Activated naive CD4-positive, alpha-beta T cell treated with anti-CD3 and anti-CD28 coated beads, Interleukin-2, amount 50 U/mL, for 24 hours (primary cell): ENCODE data around the gene SNED1.

ENCODE experiments used
- H3K27ac Mint-ChIP-seq: one replicate; pipeline ENCODE4 v1.8.0; 2021; ENCODE audit warnings: mild to moderate bottlenecking, mixed read lengths
- H3K27me3 Mint-ChIP-seq: one replicate; pipeline ENCODE4 v1.8.0; 2021; ENCODE audit warnings: mixed read lengths
- H3K36me3 Mint-ChIP-seq: one replicate; pipeline ENCODE4 v1.8.0; 2021; ENCODE audit warnings: mixed read lengths
- H3K4me1 Mint-ChIP-seq: one replicate; pipeline ENCODE4 v1.8.0; 2021; ENCODE audit warnings: mixed read lengths
- H3K4me3 Mint-ChIP-seq: one replicate; pipeline ENCODE4 v1.8.0; 2021; ENCODE audit warnings: mild to moderate bottlenecking, mixed read lengths
- H3K9me3 Mint-ChIP-seq: one replicate; pipeline ENCODE4 v1.8.0; 2021; ENCODE audit warnings: mixed read lengths

The SNED1 gene

DNA sequence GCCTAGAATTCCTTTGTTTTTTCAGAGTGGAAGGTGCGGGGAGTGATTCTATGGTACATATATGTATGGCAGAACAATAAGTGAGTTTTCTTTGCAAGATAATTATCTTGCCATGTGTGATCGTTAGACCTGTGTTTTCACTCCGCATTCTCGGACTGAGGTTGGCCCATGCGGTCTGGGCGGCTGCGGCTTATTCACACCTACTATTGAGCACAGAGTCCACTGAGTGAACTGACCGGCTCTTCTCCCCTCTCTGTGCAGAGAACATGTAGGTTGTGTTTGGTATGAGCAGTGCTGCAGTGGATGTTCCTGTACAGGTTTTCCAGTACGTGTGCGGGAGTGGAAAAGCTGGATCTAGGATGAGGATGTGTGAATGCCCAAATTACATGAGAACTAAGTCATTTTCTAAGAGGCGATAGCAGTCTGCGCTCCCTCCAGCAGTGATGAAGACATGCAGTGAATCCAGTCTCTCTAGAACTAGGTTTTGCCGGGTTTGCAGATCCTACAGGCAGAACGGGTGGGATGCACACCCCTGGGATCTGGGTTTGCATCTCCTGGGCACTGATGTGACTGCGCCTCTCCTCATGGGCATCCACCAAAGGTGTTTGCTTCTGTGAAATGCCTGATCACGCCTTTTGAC, 76.6 kb downstream of the SNED1 start:
- peaks cover 4% of the 10 kb centered on the region for H3K4me1 Mint-ChIP-seq
- H3K27ac Mint-ChIP-seq: no peak overlapping the region
- no peaks in the 10 kb centered on the region for H3K9me3 Mint-ChIP-seq
- no peak overlapping the region for H3K4me3 Mint-ChIP-seq
- no peaks in the 10 kb centered on the region for H3K27me3 Mint-ChIP-seq
- H3K36me3 Mint-ChIP-seq: peaks cover 4% of the 10 kb centered on the region

DNA sequence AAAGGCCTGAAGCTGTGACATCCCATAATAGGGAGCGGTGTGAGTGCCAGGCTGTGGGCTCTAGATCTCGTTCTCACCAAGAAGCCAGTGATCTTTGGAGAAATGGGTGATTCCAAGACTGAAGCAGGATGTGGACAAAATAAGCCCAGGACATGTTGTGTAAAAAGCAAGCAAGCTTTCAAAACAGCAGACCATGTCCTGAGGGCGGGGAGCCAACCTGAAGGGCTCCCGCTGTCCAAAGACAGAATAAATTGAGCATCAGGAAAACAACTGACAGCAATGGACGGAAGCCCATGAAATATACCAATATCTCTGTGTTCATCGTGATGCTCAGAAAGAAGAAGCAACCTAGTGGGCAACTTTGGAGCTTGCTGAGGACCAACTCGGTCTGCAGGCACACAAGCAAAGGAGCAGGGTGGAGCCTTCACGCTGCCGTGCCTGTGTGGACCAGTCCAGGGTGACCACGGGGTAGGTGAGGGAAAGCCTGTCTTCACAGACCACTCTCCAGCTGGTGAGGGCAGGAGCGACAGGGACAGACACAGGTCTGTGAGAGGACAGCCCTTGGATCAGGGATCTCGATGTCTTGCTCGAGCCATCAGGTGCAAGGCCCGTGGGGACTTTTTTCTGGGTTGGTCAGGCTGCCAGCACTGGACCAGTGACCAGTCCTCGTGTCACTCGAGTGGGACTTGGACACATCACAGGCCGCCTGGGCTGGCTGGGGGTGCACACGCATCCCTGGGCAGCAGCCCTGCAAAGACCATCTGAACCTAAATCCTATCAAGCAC, 82.2 kb downstream of the SNED1 start:
- Mint-ChIP-seq H3K4me3 (no peak overlapping the region), H3K9me3 (peaks cover 8% of the 10 kb centered on the region), H3K27me3 (no peaks in the 10 kb centered on the region), H3K36me3 (peaks cover 14% of the 10 kb centered on the region), H3K27ac (no peak overlapping the region), H3K4me1 (peaks cover 4% of the 10 kb centered on the region)

DNA sequence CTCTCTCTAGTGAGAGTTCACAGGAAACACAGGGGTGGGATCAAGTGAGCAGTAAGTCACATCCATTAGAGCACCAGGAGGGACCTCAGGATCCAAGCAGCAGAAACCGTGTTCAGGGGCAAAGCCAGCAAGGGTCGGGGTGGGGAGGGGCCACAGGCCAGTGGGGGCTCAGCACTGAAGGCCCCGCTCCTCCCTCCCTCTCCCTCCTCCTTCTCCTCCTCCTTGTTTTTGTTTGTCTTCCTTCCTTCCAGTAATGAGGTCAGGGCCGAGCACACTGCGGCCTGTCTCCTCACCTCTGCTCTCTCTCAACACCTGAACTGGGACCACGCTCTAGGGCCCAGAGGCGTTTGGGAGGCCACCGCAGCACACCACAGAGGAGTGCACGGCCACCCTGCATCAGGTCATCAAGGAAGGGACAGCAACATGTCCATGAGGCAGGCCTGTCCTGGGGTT, 82.8 kb downstream of the SNED1 start:
- peaks cover 8% of the 10 kb centered on the region for H3K9me3 Mint-ChIP-seq
- no peaks in the 10 kb centered on the region for H3K27me3 Mint-ChIP-seq
- peaks cover 14% of the 10 kb centered on the region for H3K36me3 Mint-ChIP-seq
- H3K4me1 Mint-ChIP-seq: peaks cover 4% of the 10 kb centered on the region
- no peak overlapping the region for H3K4me3 Mint-ChIP-seq
- H3K27ac Mint-ChIP-seq: no peak overlapping the region

DNA sequence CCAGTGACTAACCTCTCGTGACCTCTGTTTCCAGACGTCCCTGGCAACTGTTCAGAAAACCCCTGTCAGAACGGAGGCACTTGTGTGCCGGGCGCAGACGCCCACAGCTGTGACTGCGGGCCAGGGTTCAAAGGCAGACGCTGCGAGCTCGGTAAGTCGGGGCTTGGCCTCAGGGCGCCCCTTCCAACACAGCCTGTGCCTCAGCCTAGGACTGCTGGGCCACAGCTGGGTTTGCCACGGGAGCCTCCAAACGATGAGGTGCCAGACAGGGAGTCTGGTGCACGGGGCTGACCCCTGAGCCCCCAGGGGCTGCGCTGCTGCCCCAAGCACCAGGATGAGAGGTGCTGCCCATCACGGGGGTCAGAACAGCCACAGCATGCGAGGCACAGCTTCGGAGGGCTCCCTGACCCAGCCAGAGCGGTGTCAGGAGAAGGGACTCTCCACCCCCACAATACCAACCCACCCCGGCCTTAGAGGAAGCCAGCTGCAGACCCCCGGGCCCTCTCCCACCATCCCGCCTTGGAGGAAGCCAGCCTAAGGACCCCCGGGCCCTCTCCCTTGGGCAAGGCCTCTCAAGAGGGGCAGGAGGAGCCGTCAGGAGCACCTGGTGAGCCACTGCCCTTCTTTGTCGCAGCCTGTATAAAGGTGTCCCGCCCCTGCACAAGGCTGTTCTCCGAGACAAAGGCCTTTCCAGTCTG, 83.4 kb downstream of the SNED1 start:
- peaks cover 4% of the 10 kb centered on the region for H3K4me1 Mint-ChIP-seq
- peaks cover 18% of the 10 kb centered on the region for H3K36me3 Mint-ChIP-seq
- H3K27ac Mint-ChIP-seq: no peak overlapping the region
- H3K4me3 Mint-ChIP-seq: no peak overlapping the region
- H3K27me3 Mint-ChIP-seq: no peaks in the 10 kb centered on the region
- H3K9me3 Mint-ChIP-seq: peaks cover 8% of the 10 kb centered on the region

DNA sequence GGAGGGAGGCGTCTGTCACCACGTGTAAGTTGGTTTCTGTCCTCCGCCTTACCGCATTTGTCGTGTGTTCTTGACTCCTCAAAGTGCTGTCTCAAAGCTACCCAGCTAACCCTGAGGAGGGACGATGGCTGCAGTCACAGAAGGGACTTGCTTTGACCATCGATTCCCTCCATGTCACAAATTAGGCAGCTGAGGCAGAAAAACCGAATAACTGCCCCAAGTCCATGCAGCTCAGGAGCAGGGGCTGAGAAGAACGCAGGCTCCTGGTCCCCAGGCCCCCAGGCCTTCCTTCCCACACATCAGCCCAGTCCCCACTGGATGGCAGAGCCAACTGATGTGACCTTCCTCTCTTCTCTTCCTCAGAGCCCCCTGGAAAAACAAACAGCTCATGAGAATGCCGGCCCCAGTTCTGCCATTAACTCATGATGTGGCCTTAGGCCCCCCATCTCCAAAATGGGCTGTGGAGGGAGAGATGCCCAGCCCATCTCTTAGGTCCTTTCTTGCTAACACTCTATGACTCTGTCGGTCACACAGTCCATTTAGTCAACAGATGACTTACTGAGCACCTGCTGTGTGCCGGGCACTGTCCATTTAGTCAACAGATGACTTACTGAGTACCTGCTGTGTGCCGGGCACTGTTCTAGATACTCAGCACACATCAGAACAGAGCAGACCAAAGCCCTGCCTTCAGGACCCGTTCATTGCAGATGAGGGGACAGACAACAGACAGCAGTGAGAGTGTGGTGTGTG, 84.1 kb downstream of the SNED1 start:
- no peaks in the 10 kb centered on the region for H3K27me3 Mint-ChIP-seq
- peaks cover 18% of the 10 kb centered on the region for H3K36me3 Mint-ChIP-seq
- H3K4me3 Mint-ChIP-seq: no peak overlapping the region
- peak overlapping the region; percentile 56 for H3K27ac Mint-ChIP-seq
- peaks cover 4% of the 10 kb centered on the region for H3K4me1 Mint-ChIP-seq
- H3K9me3 Mint-ChIP-seq: peaks cover 8% of the 10 kb centered on the region

DNA sequence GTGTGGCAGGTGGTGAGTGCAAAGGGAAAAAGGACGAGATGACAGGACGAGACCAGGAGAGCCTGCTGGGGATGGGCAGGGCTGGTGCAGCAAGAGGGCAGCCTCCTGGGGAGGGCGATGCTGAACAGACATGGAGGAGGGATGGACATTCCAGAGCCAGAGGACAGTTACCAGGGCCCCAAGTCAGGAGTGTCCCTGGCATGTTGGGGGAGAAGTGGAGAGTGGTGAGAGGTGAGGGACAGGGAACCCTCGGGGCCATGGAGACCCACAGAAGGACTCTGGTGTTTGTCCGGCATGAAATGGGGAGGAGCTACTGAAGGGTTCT, 84.6 kb downstream of the SNED1 start:
- Mint-ChIP-seq H3K36me3 (peaks cover 21% of the 10 kb centered on the region), H3K27me3 (no peaks in the 10 kb centered on the region), H3K27ac (peak overlapping the region; percentile 56), H3K4me3 (no peak overlapping the region), H3K9me3 (peaks cover 8% of the 10 kb centered on the region), H3K4me1 (peaks cover 4% of the 10 kb centered on the region)

DNA sequence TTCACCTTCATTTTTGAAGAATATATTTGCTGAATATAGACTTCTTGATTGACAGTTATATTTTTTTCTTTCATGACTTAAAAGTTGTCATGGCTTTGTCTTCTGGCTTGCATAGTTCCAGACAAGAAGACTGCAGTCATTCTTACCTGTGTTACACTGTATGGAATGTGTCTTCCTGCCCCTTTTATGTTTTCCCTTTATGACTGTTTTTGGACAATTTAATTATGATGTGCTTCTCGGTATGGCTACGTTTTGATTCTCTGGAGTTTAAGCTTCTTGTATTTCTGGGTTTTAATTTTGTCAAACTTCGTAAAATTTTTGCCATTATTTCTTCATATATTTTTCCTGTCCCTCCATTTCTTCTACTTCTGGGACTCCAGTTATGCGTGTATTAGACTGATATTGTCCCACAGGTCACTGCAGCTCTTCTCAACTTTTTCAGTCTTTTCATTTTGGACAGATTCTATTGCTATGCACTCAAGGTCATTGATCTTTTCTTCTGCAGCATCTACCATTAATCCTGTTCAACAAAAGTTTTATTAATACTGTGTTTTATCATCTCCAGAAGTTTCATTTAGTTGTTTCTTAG, 86.5 kb downstream of the SNED1 start:
- Mint-ChIP-seq H3K4me3 (no peak overlapping the region), H3K27me3 (no peaks in the 10 kb centered on the region), H3K36me3 (peaks cover 22% of the 10 kb centered on the region), H3K27ac (no peak overlapping the region), H3K4me1 (peaks cover 9% of the 10 kb centered on the region), H3K9me3 (peaks cover 8% of the 10 kb centered on the region)

DNA sequence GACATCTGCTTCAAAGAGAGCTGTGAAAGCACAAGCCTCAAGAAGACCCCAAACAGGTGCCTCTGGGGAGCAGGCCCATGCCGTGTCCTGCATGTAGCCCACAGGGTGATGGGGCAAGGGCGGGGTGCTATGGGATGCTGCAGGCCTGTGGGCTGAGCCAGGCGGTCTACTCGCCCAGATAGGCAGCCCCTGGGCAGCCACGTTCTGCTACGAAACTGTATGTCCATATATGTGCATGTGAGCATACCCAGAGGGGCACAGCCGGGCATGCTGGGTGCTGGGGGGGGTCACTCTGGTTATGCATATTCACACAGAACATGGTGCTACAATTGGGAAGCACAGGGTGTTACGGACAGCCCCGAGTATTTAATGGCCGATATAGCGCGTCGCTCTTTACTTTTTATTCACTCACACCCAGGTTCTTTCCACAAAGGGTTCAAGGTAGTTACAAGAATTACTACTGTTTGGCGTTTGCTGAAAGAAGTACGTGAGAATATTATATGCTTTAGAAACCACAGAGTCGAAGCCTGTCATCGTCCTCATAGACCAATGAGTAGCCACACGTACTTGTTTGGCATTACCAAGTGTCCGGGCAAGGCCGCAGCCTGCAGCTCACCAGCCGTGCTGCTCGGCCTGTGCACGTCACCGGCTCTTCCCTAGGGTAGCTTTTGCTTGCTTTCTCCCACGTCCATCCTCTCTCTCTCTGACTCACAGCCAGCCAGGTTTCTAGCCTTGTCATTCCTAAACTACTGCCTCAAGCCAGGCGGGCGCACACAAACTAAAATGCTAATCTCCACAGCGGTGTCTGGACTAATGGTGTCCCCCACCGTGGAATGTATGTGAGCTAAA, 89.2 kb downstream of the SNED1 start:
- Mint-ChIP-seq H3K4me1 (peaks cover 19% of the 10 kb centered on the region), H3K9me3 (peaks cover 8% of the 10 kb centered on the region), H3K36me3 (peaks cover 25% of the 10 kb centered on the region), H3K27me3 (no peaks in the 10 kb centered on the region), H3K4me3 (no peak overlapping the region), H3K27ac (no peak overlapping the region)

DNA sequence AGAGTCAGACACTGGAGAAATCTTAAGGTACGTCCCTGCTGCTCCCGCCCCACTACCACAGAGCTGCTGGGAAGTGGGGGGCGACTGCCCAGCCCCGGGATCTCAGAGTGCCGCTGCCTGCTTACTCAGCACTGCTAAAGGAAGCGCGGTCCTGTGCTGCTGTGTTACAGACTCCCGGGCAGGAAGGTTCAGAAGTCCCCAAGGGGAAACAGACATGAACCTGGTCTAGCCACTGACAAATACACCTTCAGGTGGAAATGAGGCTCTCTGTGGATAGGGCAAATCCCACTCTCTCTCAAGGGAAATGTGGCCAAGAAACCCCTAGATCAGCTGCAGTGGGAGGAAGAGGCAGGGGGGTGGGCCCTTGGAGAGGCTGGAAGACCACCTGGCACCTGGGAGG, 90.0 kb downstream of the SNED1 start:
- Mint-ChIP-seq H3K4me1 (peaks cover 23% of the 10 kb centered on the region), H3K36me3 (peaks cover 25% of the 10 kb centered on the region), H3K9me3 (peaks cover 8% of the 10 kb centered on the region), H3K27me3 (no peaks in the 10 kb centered on the region), H3K4me3 (no peak overlapping the region), H3K27ac (peak overlapping the region; percentile 81)

DNA sequence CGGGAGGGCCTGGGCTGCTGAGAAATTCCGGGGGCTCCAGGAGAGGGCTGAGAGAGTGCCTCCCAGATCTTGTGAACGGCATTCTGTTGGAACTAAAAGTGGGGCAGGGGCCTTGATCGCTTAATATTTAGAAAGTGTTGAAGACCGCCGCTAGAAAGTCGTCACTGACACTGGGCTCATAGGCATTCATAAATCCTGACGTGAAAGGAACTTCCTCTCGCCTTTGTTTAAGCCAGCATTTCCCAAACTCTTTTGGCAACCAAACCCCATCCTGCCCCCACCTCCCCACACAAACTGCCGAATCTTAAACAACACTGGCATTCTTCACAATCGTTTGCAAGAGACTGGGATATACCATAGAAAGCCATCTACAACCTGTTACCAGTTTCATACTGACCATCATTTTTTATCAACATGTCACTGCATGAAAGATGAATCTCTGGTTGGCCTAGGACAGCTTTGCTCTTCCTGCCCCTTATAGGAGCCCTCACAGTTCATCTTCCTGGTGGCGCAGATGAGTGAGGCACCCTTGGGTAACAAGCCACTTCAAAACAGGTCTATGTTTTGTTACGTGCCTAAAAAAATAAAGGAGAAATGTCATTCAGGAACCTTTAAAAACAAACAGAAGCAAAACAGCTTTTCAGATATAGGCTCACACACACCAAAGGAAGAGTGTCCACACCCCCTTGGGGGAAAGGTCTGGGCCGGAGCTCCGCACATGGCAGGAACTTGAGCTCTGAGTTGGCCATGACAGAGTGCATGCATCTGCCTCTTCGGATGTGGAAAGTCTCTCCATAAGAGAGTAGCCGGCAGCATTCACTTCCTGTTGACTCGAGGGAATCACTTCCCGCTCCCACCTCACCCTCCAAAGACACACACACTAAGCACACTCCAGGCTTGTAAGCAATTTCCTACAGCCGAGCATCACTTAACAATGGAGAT, 90.6 kb downstream of the SNED1 start:
- Mint-ChIP-seq H3K27ac (peak overlapping the region; percentile 17), H3K9me3 (peaks cover 8% of the 10 kb centered on the region), H3K4me3 (no peak overlapping the region), H3K27me3 (no peaks in the 10 kb centered on the region), H3K4me1 (peaks cover 23% of the 10 kb centered on the region), H3K36me3 (peaks cover 25% of the 10 kb centered on the region)

DNA sequence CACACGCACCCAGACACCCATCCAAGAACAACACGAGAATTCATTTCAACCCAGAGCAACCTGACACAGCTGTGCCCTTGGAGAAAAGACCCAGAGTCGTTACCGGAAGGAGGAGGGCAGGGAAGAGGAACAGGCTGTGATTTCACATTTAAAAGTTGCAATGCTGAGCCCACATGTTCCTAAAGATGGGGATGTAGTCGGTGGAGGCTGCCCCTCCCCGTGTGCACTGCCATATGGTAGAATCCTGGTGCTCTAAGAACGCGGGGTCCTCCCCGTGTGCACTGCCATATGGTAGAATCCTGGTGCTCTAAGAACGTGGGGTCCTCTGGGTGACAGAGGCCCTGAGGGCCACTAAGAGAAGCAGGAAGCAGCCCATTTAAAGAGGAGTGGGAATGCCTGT, 92.8 kb downstream of the SNED1 start:
- Mint-ChIP-seq H3K27ac (no peak overlapping the region), H3K4me3 (no peak overlapping the region), H3K9me3 (no peaks in the 10 kb centered on the region), H3K27me3 (no peaks in the 10 kb centered on the region), H3K4me1 (peaks cover 41% of the 10 kb centered on the region), H3K36me3 (peaks cover 20% of the 10 kb centered on the region)

DNA sequence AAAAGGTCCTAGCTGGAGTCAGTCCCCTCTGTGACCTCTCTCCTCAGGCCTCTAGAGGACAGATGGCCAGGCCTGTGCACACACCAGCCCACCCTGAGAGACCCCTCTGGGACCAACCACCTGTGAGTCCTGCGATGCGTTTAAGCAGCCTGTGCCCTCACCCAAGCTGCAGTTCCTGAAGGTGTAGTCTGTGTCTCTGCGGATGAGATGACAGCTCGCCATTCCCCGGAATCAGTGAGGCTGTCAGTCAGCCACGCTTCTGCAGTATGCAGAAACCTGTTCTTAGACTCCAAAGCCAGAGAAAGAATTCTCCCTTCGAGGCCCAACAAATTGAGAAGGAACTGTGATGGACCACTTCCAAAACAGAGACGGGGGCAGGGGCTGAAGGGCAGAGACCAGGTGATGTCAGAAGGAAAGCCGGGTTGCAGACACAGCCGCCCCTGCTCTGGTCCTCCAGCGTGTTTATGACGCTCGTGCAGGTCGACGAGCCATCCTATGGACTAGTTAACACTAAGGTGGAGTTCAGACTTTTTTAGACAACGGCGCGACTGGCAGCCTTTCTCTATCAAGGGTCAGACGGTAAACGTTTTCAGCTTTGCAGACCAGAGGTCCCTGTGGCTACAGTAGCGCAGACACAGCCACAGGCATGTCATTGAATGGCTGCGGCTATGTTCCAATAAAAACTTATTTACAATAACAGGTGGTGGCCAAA, 93.5 kb downstream of the SNED1 start:
- no peak overlapping the region for H3K27ac Mint-ChIP-seq
- no peaks in the 10 kb centered on the region for H3K9me3 Mint-ChIP-seq
- no peaks in the 10 kb centered on the region for H3K27me3 Mint-ChIP-seq
- H3K36me3 Mint-ChIP-seq: peaks cover 19% of the 10 kb centered on the region
- H3K4me1 Mint-ChIP-seq: peaks cover 48% of the 10 kb centered on the region
- no peak overlapping the region for H3K4me3 Mint-ChIP-seq

DNA sequence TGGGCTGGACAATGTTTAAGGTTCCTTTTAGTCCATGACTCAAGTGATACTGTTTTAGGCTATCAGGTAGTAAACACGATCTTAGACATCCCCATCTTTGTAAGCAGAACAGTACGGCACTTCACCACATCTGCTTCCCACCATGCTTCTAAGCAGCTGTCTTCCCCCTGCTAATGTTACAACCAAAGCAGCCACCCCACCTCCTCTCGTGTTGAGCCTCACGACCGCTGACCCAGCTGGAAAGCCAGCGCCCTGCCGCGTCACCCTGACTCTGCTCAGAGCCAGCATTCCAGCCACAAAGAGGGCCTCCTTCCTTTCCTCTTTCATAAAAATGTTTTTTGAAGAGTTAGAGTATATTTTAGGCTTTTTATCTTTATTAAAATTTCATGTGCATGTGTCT, 94.3 kb downstream of the SNED1 start:
- Mint-ChIP-seq H3K36me3 (peaks cover 23% of the 10 kb centered on the region), H3K27me3 (no peaks in the 10 kb centered on the region), H3K9me3 (no peaks in the 10 kb centered on the region), H3K4me1 (peaks cover 56% of the 10 kb centered on the region), H3K27ac (peak overlapping the region; percentile 81), H3K4me3 (no peak overlapping the region)
